Gastroesophageal sphincter (tissue), 4 donors: Measurements from ENCODE around the gene LIPI. TPM values are rescaled to one million over a fixed set of nuclear protein-coding genes. Genes with fewer than 3 reads are reported as not detected.
"Not testable (repeated sequence)": the region's sequence is repeated elsewhere in the genome, so short reads cannot be mapped to it uniquely, and the experiment has no call there.

Experiments used
- ATAC-seq: fragments of 150-250 bp; one replicate; pipeline ENCODE4 v1.9.1; 2016; ENCODE audit warnings: mild to moderate bottlenecking, moderate library complexity
- H3K27ac ChIP-seq, 4 donors: fragments of 200-600 bp; sonication (generic) in 3 of 4; 1 replicate in 3 of 4; 2 replicates in 1 of 4; pipeline ENCODE4 v1.5.1; 2016 to 2019
- H3K27me3 ChIP-seq: fragments of 200-600 bp; sonication (generic); one replicate; pipeline ENCODE4 v1.5.1; 2019
- H3K36me3 ChIP-seq, 2 donors: fragments of 200-600 bp; sonication (generic); one replicate each; pipeline ENCODE4 v1.5.1; 2019; ENCODE audit warnings: control low read depth in 1 of 2
- H3K4me1 ChIP-seq, 3 donors: fragments of 200-600 bp; sonication (generic); 1 replicate in 2 of 3; 2 replicates in 1 of 3; pipeline ENCODE4 v1.5.1; 2016 to 2019; ENCODE audit warnings: control low read depth in 2 of 3
- H3K4me3 ChIP-seq, 2 donors: fragments of 200-600 bp; sonication (generic); one replicate each; pipeline ENCODE4 v1.5.1; 2019; ENCODE audit warnings: mild to moderate bottlenecking in 1 of 2, moderate library complexity in 1 of 2
- H3K9me3 ChIP-seq, 3 donors: fragments of 200-600 bp; sonication (generic); one replicate each; pipeline ENCODE4 v1.5.1; 2017 to 2019; ENCODE audit warnings: control low read depth in 2 of 3
- CTCF ChIP-seq, 4 experiments: fragments of 200-600 bp in 2 of 4; fragments of 450-650 bp in 2 of 4; sonication (generic) in 1 of 4; IDR thresholded peaks; one replicate each; pipeline ENCODE4 v1.5.1; 2017 to 2019; ENCODE audit warnings: antibody characterized with exemption in 4 of 4, mild to moderate bottlenecking in 2 of 4, moderate library complexity in 2 of 4
- EP300 ChIP-seq: sonication (generic); formaldehyde crosslinking; IDR thresholded peaks from one replicate; pipeline ENCODE4 v1.6.1; 2017; ENCODE audit warnings: antibody characterized with exemption, mild to moderate bottlenecking
- POLR2A ChIP-seq, 2 donors: fragments of 450-650 bp; IDR thresholded peaks; one replicate each; pipeline ENCODE4 v1.6.1; 2017; ENCODE audit warnings: antibody characterized with exemption in 2 of 2, mild to moderate bottlenecking in 2 of 2, moderate library complexity in 1 of 2
- POLR2AphosphoS5 ChIP-seq: sonication (generic); formaldehyde crosslinking; IDR thresholded peaks from one replicate; pipeline ENCODE4 v1.6.1; 2017; ENCODE audit warnings: antibody characterized with exemption
- WGBS, 2 donors: methylation state at CpG; one replicate each; pipeline ENCODE4 v1.1.5; 2018; ENCODE audit warnings: low coverage in 1 of 2; 5-methylcytosine and 5-hydroxymethylcytosine counted together
- total RNA-seq, 4 donors: library from RNA; depleted of rRNA; stranded (reverse); fragments of >200 nt; gene quantifications; one replicate each; pipeline ENCODE4 v1.1.0, GENCODE V29; 2016

Gene LIPI
- total RNA-seq, 4 donors from 2014 or later: not detected

DNA sequence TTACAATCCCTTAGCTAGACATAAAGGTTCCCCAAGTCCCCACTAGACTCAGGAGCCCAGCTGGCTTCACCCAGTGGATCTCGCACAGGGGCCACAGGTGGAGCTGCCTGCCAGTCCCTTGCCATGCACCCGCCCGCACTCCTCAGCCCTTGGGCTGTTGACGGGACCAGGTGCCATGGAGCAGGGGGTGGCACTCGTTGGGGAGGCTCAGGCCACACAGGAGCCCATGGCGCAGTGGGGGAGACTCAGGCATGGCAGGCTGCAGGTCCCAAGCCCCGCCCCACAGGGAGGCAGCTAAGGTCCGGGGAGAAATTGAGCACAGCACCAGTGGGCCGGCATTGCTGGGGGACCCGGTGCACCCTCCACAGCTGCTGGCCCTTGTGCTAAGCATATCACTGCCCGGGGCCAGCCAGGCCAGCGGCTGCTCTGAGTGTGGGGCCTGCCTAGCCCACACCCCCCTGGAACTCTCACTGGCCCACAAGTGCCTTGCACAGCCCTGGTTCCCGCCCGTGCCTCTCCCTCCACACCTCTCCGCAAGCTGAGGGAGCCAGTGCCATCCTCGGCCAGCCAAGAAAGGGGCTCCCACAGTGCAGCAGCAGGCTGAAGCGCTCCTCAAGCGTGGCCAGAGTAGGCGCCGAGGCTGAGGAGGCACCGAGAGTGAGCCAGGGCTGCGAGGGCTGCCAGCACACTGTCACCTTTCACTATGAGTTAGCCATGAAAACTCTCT lies 117.8 kb downstream of the LIPI start:
- no peaks in the 10 kb centered on the region for H3K27me3 ChIP-seq
- WGBS, 2 donors: 96 to 100% methylated on average over 2 to 8 of the region's 22 CpGs
- H3K4me1 ChIP-seq: no peaks in the 10 kb centered on the region
- no peaks in the 10 kb centered on the region for H3K9me3 ChIP-seq
- H3K27ac ChIP-seq: no peak overlapping the region
- TF ChIP-seq POLR2AphosphoS5: no peak
- no peak overlapping the region for H3K4me3 ChIP-seq
- peaks cover 0 to 7% of the 10 kb centered on the region in 2 donors for H3K36me3 ChIP-seq
- no peak for ATAC-seq

GRCh38 chr21:14090184-14090583 lies 120.6 kb downstream of the LIPI start:
- not testable (repeated sequence) for H3K27ac ChIP-seq, H3K4me3 ChIP-seq, H3K4me1 ChIP-seq, H3K27me3 ChIP-seq, ATAC-seq, H3K9me3 ChIP-seq
- peaks cover 0 to 13% of the 10 kb centered on the region in 2 donors for H3K36me3 ChIP-seq

GRCh38 chr21:14088391-14088790 lies 122.4 kb downstream of the LIPI start:
- no peak for ATAC-seq
- no peak overlapping the region for H3K27ac ChIP-seq
- H3K4me3 ChIP-seq: no peak overlapping the region
- WGBS, 2 donors: 91 to 100% methylated on average over 5 to 6 of the region's 6 CpGs
- peaks cover 0 to 11% (median 0%) of the 10 kb centered on the region in 3 donors for H3K9me3 ChIP-seq
- peaks cover 0 to 29% of the 10 kb centered on the region in 2 donors for H3K36me3 ChIP-seq
- H3K27me3 ChIP-seq: no peaks in the 10 kb centered on the region
- no peaks in the 10 kb centered on the region for H3K4me1 ChIP-seq
- TF ChIP-seq CTCF (IDR thresholded peaks at IDR 0.05) (no peak), EP300 (no peak), POLR2A (IDR thresholded peaks at IDR 0.05) (no peak), POLR2AphosphoS5 (no peak)

GRCh38 chr21:14086553-14086952 lies 124.2 kb downstream of the LIPI start:
- no peak for TF ChIP-seq EP300
- TF ChIP-seq POLR2AphosphoS5: no peak
- Histone ChIP-seq H3K27me3 (no peaks in the 10 kb centered on the region), H3K27ac (no peak overlapping the region), H3K4me3 (no peak overlapping the region), H3K9me3 (peaks cover 0 to 16% (median 0%) of the 10 kb centered on the region in 3 donors), H3K36me3 (peaks cover 0 to 29% of the 10 kb centered on the region in 2 donors), H3K4me1 (no peaks in the 10 kb centered on the region)
- ATAC-seq: no peak

DNA sequence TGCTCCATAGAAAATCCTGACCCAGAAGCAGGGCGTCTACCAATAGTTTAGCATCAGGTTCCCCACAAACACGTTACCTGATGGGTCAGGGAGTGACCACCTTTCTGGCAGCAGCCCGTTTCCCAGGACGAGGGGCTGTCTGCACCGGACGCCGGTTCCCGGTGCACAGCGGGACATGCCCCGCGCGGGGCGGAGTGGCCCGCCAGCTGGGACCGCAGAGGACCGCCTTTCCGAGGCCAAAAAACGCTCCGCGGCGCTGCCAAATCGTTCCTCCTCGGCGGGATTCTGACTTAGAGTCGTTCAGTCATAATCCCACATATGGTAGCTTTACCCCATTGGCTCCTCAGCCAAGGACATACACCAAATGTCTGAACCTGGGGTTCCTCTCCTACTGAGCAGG lies 126.1 kb downstream of the LIPI start:
- no peak for ATAC-seq
- Histone ChIP-seq H3K36me3 (peaks cover 0 to 29% of the 10 kb centered on the region in 2 donors), H3K4me1 (no peaks in the 10 kb centered on the region), H3K27ac (no peak overlapping the region), H3K27me3 (no peaks in the 10 kb centered on the region), H3K9me3 (peaks cover 0 to 20% (median 0%) of the 10 kb centered on the region in 3 donors), H3K4me3 (no peak overlapping the region)
- WGBS, 2 donors: 97% methylated on average over 18 of the region's 25 CpGs; no CpG with 5 or more reads in 1 of the 2 donors
- TF ChIP-seq EP300 (no peak), POLR2AphosphoS5 (no peak), POLR2A (IDR thresholded peaks at IDR 0.05) (no peak)

GRCh38 chr21:14084068-14084501 lies 126.7 kb downstream of the LIPI start:
- WGBS, 2 donors: no CpG with 5 or more reads among the region's 35 CpGs
- Histone ChIP-seq H3K4me3 (no peak overlapping the region), H3K27me3 (no peaks in the 10 kb centered on the region), H3K27ac (no peak overlapping the region), H3K4me1 (no peaks in the 10 kb centered on the region), H3K36me3 (peaks cover 0 to 29% of the 10 kb centered on the region in 2 donors), H3K9me3 (peaks cover 0 to 21% (median 0%) of the 10 kb centered on the region in 3 donors)
- no peak for ATAC-seq
- TF ChIP-seq POLR2A (IDR thresholded peaks at IDR 0.05) (no peak), POLR2AphosphoS5 (no peak), CTCF (IDR thresholded peaks at IDR 0.05) (no peak), EP300 (no peak)

GRCh38 chr21:14080764-14081096 lies 130.0 kb downstream of the LIPI start:
- Histone ChIP-seq H3K27ac (no peak overlapping the region), H3K27me3 (no peaks in the 10 kb centered on the region), H3K4me3 (no peak overlapping the region), H3K36me3 (peaks cover 0 to 19% of the 10 kb centered on the region in 2 donors), H3K9me3 (peaks cover 0 to 37% (median 0%) of the 10 kb centered on the region in 3 donors), H3K4me1 (no peaks in the 10 kb centered on the region)
- 70 to 80% methylated on average over 1 to 3 of the region's 3 CpGs for WGBS, 2 donors
- no peak for TF ChIP-seq CTCF (IDR thresholded peaks at IDR 0.05)
- no peak for ATAC-seq
